K562 (cell line): ENCODE measurements around the gene RBPMS2. TPM values are rescaled to one million over a fixed set of nuclear protein-coding genes. Genes with fewer than 3 reads are reported as not detected.

Experiments
- ATF1 ChIP-seq, 2 experiments: fragments of 450-650 bp in 1 of 2; IDR thresholded peaks; 2 replicates each; pipeline ENCODE4 v1.6.1; 2016; ENCODE audit warnings: missing compliant biosample characterization in 1 of 2, missing genetic modification characterization in 1 of 2
- BMI1 ChIP-seq: fragments of 150-350 bp; IDR thresholded peaks from 2 replicates; pipeline ENCODE4 v1.6.1; 2014; ENCODE audit warnings: low read length
- BRF1 ChIP-seq: IDR thresholded peaks from 3 replicates; pipeline ENCODE4 v1.6.1; 2011; ENCODE audit warnings: borderline replicate concordance, mild to moderate bottlenecking; ENCODE audit not compliant: insufficient read length; ENCODE audit errors: extremely low read depth
- CCAR2 ChIP-seq: fragments of 200-400 bp; formaldehyde crosslinking; IDR thresholded peaks from 2 replicates; pipeline ENCODE4 v1.6.1; 2017; ENCODE audit warnings: mild to moderate bottlenecking, low read depth, low read length
- CTBP1 ChIP-seq: fragments of 450-650 bp; IDR thresholded peaks from 2 replicates; pipeline ENCODE4 v1.6.1; 2016; ENCODE audit warnings: borderline replicate concordance
- DDX20 ChIP-seq: fragments of 450-650 bp; IDR thresholded peaks from 2 replicates; pipeline ENCODE4 v1.6.1; 2016; ENCODE audit warnings: missing genetic modification characterization, low read depth, mild to moderate bottlenecking, missing compliant biosample characterization, moderate library complexity
- DEAF1 ChIP-seq: fragments of 450-650 bp; formaldehyde crosslinking; IDR thresholded peaks from 2 replicates; pipeline ENCODE4 v1.4.0; 2020; ENCODE audit warnings: mild to moderate bottlenecking, moderate library complexity
- ETV6 ChIP-seq, 3 experiments: fragments of 150-350 bp in 1 of 3; sonication (generic) in 1 of 3; formaldehyde crosslinking in 1 of 3; IDR thresholded peaks; 2 replicates each; pipeline versions ENCODE4 v1.6.1 to v1.8.0; 2014 to 2022; ENCODE audit warnings: borderline replicate concordance in 2 of 3, low read depth in 2 of 3, antibody characterized with exemption in 1 of 3, low read length in 1 of 3, mild to moderate bottlenecking in 1 of 3, missing genetic modification reagents in 1 of 3
- HOXB6 ChIP-seq: fragments of 250-450 bp; sonication (Bioruptor Pico); IDR thresholded peaks from 2 replicates; pipeline ENCODE4 v1.5.1; 2022; ENCODE audit warnings: mild to moderate bottlenecking, borderline replicate concordance
- KDM4B ChIP-seq, 2 experiments: fragments of 450-650 bp in 1 of 2; sonication (generic) in 1 of 2; IDR thresholded peaks; 2 replicates each; pipeline ENCODE4 v1.6.1; 2016 to 2017; ENCODE audit warnings: borderline replicate concordance in 2 of 2, antibody characterized with exemption in 1 of 2, low read depth in 1 of 2, mild to moderate bottlenecking in 1 of 2
- MEF2D ChIP-seq: conservative IDR thresholded peaks from 2 replicates; pipeline ENCODE4 v1.6.1; 2016; ENCODE audit warnings: low read depth, missing genetic modification characterization, missing compliant biosample characterization
- MTF1 ChIP-seq: fragments of 250-450 bp; sonication (Bioruptor Pico); IDR thresholded peaks from 2 replicates; pipeline ENCODE4 v1.9.0; 2021; ENCODE audit warnings: moderate library complexity, mild to moderate bottlenecking, inconsistent platforms, borderline replicate concordance
- NFE2L1 ChIP-seq: fragments of 450-650 bp; IDR thresholded peaks from 2 replicates; pipeline ENCODE4 v1.6.1; 2016; ENCODE audit warnings: missing genetic modification characterization, low read depth, mild to moderate bottlenecking, missing compliant biosample characterization, moderate library complexity, borderline replicate concordance
- NUFIP1 ChIP-seq: fragments of 450-650 bp; IDR thresholded peaks from 2 replicates; pipeline ENCODE4 v1.6.1; 2018; ENCODE audit not compliant: partially characterized antibody
- RBBP5 ChIP-seq: fragments of 200-600 bp; sonication (generic); IDR thresholded peaks from 2 replicates; pipeline ENCODE4 v1.6.1; 2012; ENCODE audit warnings: borderline replicate concordance, mild to moderate bottlenecking, low read length, control low read depth, inconsistent platforms; ENCODE audit not compliant: insufficient read depth, poor library complexity, severe bottlenecking
- SIRT6 ChIP-seq: IDR thresholded peaks from one replicate; pipeline ENCODE4 v1.6.1; 2012; ENCODE audit warnings: low read depth, mild to moderate bottlenecking, control low read depth, inconsistent platforms, low read length, moderate library complexity
- SMC3 ChIP-seq: conservative IDR thresholded peaks from 2 replicates; pipeline ENCODE4 v1.6.1; 2011; ENCODE audit warnings: low read depth, low read length, improper control_type of control experiment; ENCODE audit not compliant: insufficient read depth
- XRCC4 ChIP-seq: IDR thresholded peaks from one replicate; pipeline ENCODE4 v1.6.1; 2011; ENCODE audit not compliant: insufficient read depth, insufficient read length; ENCODE audit errors: extremely low read depth
- ZBTB26 ChIP-seq: fragments of 450-650 bp; formaldehyde crosslinking; IDR thresholded peaks from 2 replicates; pipeline ENCODE4 v1.4.0; 2022; ENCODE audit warnings: missing genetic modification characterization
- ZNF124 ChIP-seq: sonication (generic); formaldehyde crosslinking; IDR thresholded peaks from 2 replicates; pipeline ENCODE4 v1.8.1; 2022; ENCODE audit warnings: missing genetic modification reagents
- ZNF408 ChIP-seq: fragments of 250-450 bp; sonication (Bioruptor Pico); IDR thresholded peaks from 2 replicates; pipeline ENCODE4 v1.4.0; 2020; ENCODE audit warnings: low read depth, mild to moderate bottlenecking, moderate library complexity
- polyA plus RNA-seq, 8 experiments: library from polyadenylated mRNA; depleted of rRNA in 4 of 8; stranded (reverse) in 5 of 8; unstranded in 3 of 8; fragments of >200 nt; fragmentation: Nextera tagmentation in 2 of 8; fragmentation: Illumina TruSeq in 1 of 8; extraction: Ambion mirVana in 2 of 8; extraction: Trizol in 1 of 8; gene quantifications; 2 replicates each; pipeline versions ENCODE4 v1.2.1 to v1.2.3, GENCODE V29; 2011 to 2014; ENCODE audit warnings: inconsistent platforms in 1 of 8, missing spikeins in 1 of 8
- total RNA-seq, 7 experiments: library from RNA; depleted of rRNA in 6 of 7; stranded (reverse); fragments of >200 nt in 6 of 7; fragmentation: Illumina TruSeq in 2 of 7; extraction: Trizol in 2 of 7; gene quantifications; 2 replicates each; pipeline versions ENCODE4 v1.2.1 to v1.2.3, GENCODE V29; 2011 to 2021; ENCODE audit warnings: low replicate concordance in 1 of 7
- TF ChIP-seq, protein P1 (sequence below): sonication (generic); formaldehyde crosslinking; IDR thresholded peaks from 2 replicates; pipeline ENCODE4 v1.8.0; 2022; ENCODE audit warnings: mild to moderate bottlenecking, missing genetic modification reagents, borderline replicate concordance

Gene RBPMS2
- total and polyA plus RNA-seq, 9 of the 15 experiments (the other 6 are each of a cell fraction or from before 2014, with no cell fraction given) = 0.11 to 2.6 (median 0.37) TPM; not detected in 1

- TF ChIP-seq SMC3 (peak; percentile 94), DEAF1 (CRISPR knock-in tag) (peak; percentile 92), XRCC4 (no peak), SIRT6 (no peak), MTF1 (no peak), ZBTB26 (CRISPR knock-in tag) (no peak), NUFIP1 (no peak), CTBP1 (peak; percentile 57; the same call in 1 of the 2 replicates), NFE2L1 (tag) (no peak), BRF1 (no peak), RBBP5 (no peak), ZNF408 (CRISPR knock-in tag) (no peak), ZNF124 (no peak), ETV6 (IDR thresholded peaks at IDR 0.05; ENCODE audit: borderline replicate concordance in 1 of 2, low read depth in 2 of 2, low read length in 1 of 2) (no peak), ETV6 (CRISPR knock-in tag; IDR thresholded peaks at IDR 0.05; ENCODE audit: borderline replicate concordance) (no peak), HOXB6 (CRISPR knock-in tag) (no peak), CCAR2 (no peak), DDX20 (tag) (no peak), BMI1 (no peak), ATF1 (CRISPR knock-in tag; IDR thresholded peaks at IDR 0.05) (no peak), ATF1 (tag; IDR thresholded peaks at IDR 0.05) (no peak; the same call in 1 of the 2 replicates), MEF2D (no peak), KDM4B (IDR thresholded peaks at IDR 0.05; ENCODE audit: borderline replicate concordance in 2 of 2, low read depth in 1 of 2) (no peak)
- TF ChIP-seq, protein P1, sequence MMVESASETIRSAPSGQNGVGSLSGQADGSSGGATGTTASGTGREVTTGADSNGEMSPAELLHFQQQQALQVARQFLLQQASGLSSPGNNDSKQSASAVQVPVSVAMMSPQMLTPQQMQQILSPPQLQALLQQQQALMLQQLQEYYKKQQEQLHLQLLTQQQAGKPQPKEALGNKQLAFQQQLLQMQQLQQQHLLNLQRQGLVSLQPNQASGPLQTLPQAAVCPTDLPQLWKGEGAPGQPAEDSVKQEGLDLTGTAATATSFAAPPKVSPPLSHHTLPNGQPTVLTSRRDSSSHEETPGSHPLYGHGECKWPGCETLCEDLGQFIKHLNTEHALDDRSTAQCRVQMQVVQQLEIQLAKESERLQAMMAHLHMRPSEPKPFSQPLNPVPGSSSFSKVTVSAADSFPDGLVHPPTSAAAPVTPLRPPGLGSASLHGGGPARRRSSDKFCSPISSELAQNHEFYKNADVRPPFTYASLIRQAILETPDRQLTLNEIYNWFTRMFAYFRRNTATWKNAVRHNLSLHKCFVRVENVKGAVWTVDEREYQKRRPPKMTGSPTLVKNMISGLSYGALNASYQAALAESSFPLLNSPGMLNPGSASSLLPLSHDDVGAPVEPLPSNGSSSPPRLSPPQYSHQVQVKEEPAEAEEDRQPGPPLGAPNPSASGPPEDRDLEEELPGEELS (CRISPR knock-in tag) = no peak
These were observed 44.2 kb downstream of the RBPMS2 start (continued) for GRCh38 chr15:64731012-64731804.
